Hematopoietic multipotent progenitor cell treated with erythropoietin and hydrocortisone succinate and interleukin-3 and kit ligand, for 15 days (in vitro differentiated cells): ENCODE measurements around the gene MYOZ1.
A peak's percentile ranks its signal among the peaks of the same experiment; 100 is the strongest.
"Not testable (repeated sequence)": the region's sequence is repeated elsewhere in the genome, so short reads cannot be mapped to it uniquely, and the experiment has no call there.

Experiments
- DNase-seq: peaks from one replicate; pipeline ENCODE4 v3.0.0-alpha.2; 2015; ENCODE audit warnings: low spot score

MYOZ1 gene

DNA sequence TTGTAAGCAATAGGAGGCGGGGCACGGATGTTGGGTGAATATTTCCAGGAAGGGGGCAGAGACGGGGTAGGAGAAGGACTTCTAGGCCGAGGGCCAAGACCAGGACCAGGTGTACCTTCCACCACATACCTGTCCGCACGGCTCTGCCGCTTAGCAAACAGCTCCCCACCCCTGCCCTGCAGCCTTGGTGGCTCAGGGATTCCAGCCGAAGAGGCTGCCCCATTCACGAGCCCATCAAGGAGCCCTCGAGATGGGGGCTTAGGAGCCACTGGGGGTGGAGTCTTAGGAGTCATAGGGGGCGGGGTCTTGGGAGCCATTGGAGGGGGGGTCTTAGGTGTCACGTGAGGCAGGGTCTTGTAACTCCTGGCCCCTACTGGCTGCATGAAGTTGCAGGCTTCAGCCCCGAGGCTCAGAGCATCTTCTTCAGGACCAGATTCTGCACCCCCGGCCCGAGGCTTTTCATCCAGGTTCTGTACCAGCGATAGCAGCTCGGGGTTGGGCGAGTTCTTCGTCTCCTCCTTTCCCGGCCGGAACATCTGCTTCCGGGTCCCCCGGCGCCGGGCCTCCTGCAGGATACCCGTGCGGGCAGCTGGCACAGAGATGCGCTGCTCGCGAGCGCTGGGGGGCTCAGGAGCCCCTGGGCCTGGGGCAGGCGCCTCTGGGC lies 6.1 kb upstream of the MYOZ1 start:
- DNase-seq = no peak

DNA sequence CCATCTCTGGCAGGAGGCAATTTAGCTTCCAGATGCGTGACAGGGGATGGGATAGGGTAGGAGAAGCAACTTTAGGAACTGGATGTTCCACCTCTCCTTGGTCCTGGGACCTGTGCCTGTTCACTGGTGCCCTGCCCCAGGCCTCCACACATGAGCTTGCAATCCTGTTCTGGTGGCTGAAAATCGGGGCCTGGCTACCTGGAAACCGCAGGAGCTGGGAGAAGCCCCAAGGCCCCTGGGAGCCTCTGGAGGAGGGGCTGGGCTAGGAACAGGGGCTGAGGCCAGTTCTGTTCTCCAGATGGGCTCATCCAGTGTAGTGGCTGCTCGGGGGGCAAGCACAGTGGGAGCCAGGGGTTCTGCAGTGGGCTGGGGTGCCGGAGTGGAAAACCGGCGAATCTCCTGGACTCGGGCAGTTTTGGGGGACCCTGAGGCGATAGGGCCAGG lies 5.3 kb upstream of the MYOZ1 start:
- no peak for DNase-seq

DNA sequence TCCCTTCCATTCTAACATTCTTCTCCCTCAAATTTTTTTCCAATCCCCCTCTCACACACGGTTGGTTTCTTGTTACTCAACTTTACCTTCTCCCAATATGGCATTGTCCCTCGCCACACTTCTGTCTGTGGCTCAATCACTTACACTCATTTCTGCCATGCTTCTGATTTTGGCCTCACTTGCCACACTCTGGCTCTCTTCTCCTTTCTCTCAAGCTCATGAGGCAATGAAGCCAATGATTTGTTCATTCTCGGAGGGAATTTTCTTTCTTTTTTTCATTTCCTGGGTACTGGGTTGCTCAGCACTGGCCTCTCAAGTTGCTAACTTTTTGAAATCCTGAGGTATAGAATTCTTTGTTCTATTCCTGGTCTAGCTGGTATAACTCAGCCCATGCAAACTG lies 4.0 kb upstream of the MYOZ1 start:
- no peak for DNase-seq

DNA sequence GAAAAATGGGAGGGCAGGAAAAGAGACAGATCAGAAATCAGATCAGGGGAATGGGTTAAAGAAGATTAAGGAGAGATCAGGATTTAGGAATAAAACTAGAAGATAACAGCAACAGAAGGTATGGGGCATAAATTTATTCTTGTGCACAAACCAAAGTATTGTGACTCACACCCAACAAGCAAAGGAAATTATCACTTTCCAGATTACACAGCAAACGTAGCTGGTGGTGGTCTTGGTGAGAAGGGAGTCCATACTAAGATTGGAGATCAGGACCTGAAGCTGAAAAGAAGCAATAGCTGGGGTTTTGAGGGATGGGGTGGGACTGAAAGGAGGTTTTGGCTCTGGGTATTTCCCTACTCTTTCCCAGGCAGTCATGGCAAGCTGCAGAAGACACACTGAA lies 3.5 kb upstream of the MYOZ1 start:
- no peak for DNase-seq

DNA sequence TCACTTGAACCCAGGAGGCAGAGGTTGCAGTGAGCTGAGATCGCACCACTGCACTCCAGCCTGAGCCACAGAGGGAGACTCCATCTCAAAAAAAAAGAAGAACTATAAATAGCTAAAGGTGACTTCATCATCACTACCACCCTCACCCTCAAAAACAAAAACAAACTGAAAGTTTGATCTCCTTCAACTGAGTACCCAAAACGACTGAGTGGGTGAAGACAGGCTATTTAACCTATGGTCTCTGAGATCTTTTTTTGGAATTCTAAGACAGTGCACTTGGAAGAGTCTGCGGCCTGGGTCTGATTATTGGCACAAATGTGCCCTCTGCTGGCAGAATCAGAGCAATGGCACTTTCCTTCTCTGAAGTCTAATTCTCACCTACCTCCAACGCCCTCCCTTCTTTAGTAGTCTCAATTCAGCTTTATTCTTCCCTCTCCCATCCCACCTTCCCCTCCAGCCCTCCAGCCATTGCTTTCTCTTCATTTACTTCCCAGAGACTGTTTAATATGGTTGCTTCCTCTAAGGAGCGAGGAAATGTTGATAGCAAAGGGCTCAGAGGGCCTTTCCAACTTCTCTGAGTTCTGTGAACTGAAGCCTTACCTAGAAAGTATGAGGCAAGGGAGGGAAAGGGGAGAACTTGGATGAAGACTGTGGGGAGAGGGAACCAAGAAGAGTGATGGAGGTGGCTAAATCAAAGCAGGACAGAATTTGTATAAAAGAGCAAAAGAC lies 2.9 kb upstream of the MYOZ1 start:
- peak; percentile 77 for DNase-seq

DNA sequence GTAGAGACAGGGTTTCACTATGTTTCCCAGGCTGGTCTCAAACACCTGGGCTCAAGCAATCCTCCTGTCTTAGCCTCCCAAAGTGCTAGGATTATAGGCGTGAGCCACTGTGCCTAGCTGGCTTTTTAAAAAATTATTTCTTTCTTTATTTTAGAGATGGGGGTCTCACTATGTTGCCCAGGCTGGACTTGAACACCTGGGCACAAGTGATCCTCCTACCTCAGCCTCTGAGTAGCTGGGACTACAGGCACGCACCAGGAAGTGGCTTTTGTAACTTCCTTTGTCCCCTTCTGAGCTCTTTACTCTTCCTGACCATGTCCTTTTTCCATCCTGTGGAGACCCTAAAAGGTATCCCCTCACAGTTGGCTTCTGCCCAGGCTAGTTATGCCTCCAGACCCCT lies 2.1 kb upstream of the MYOZ1 start:
- no peak for DNase-seq

DNA sequence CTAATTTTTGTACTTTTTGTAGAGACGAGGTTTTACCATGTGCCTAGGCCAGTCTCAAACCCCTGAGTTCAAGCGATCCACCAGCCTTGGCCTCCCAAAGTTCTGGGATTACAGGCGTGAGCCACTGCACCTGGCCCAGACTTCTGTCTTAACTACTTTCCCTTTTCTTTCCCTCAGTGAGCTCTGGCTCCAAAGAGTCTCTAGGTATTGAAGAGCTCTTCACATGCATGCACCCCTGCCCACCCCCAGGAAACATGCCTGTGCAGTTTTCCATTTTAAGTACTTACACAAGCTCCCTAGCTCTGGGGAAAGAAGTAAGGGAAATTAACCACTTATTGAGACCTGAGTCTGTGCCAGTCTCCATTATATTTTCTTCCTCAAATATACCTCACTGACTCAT lies 2.0 kb downstream of the MYOZ1 start:
- no peak for DNase-seq

DNA sequence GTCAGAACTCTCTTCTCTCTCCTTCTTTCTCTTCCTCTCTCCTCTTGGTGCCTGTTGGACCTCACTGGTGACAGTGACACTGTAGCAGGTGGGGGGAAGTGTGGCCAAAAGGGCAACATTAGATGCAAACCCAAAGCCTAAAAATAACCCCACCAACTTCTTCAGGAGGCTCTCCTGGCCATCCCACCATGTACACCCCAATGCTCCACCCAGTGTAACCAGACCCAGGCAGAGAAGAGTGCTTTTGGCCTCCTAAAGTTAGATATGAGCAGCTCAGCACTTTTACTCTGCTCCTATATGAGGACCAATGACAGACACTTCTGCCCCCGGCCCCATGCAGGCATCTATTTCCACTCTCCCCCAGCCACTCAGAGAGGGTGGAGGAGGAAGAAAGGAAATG lies 5.5 kb downstream of the MYOZ1 start:
- DNase-seq = no peak

DNA sequence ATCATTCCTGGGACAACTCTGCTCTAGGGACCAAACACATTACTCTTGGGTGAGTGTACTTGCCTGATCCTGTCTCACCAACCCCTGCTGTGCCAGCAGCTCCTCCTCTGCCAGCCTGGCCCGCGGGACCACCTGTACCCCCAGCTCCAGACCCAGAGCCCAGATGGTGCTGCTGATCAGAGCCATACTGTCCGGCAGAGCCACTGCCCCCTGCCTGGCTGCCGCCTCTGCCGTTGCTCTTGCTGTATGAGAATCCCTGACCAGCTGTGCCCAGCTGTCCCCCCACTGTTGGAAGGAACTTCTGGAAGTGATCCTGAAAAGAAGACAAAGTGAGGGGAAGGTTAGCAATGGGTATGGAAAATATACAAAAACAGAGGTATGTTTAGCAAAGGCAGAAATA lies 6.9 kb downstream of the MYOZ1 start:
- DNase-seq = no peak

DNA sequence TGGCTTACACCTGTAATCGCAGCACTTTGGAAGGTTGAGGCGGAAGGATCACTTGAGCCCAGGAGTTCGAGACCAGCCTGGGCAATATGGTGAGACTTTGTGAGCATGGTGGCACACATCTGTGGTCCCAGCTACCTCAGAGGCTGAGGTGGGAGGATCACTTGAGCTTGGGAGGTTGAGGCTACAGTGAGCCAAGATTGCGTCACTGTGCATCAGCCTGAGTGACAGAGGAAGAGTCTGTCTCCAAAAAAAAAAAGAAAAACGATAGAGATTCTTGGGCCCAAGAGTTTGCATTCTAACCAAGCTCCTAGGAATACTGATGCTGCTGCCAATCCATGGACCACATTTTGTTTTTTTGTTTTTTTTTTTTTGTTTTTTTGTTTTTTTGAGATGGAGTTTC lies 12.1 kb downstream of the MYOZ1 start:
- no peak for DNase-seq

DNA sequence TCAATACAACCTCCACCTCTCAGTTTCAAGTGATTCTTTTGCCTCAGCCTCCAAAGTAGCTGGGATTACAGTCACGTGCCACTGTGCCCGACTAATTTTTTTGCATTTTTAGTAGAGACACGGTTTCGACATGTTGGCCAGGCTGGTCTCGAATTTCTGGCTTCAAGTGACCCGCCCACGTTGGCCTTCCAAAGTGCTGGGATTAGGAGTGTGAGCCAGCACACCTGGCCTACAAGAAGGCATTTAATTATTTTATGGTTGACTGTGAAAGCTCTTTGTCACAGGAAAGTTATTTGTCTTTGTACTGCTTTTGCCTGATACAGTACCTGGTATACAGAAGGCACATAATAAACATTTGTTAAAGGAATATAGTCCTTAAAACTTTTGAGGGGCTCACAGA lies 12.9 kb downstream of the MYOZ1 start:
- no peak for DNase-seq

DNA sequence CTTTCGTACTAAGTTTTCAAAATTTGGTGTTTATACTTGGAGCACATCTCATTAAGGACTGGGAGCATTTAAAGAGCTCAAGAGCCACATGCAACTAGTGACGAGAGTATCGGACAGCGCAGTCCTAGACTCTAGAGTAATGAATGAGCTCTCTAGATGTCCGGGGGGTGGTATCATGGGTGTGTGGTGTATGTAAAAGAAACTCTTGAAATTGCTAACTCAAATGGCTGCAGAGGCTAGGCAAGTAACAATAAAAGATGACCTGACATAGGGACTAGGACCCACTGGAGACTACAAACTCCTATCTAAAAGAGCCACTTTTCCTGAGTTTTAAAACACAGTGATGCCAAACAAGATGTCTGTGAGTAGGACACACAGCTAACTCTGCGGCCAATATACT lies 14.0 kb downstream of the MYOZ1 start:
- no peak for DNase-seq

DNA sequence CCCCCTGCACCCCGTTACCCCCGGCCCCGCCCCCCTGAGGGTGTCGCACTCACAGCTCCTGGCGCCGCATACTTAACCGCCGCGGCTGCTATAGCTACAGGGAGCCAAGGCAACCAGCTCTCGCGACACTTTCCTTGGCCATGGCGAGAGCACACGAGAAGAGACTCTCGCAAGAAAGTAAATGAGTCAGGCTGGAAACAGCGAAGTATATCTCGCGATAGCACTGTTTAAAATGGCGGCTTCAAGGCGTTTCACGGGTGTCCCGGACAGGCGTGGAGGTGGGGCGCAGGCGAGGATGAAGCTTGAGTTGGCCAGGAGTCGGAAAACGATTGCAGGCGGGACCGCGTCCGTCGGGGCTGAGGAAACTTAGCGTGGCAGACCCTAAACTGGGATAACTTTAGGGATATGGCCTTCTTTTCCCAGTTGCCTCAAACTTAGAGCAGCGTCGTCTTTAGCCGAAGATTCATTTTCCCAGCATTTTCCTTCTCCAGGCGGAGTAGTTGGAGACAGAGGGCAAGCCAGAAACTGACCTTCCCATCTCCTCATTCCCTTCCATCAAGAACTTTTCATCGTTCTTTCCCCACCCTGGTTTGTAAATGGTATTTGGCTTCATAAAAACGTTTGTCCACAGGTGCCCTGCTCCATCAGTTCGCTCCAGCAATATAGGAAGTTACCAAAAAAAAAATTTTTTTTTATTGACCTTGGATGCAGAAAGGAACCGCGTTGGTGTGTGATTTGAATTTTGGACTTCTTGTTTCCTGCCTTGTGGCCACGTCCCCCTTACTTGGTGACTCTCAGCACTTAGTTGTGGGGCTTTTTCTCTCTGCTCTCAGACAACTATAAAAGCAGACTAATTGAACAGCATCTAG lies 15.2 kb downstream of the MYOZ1 start:
- DNase-seq = peak; percentile 98

DNA sequence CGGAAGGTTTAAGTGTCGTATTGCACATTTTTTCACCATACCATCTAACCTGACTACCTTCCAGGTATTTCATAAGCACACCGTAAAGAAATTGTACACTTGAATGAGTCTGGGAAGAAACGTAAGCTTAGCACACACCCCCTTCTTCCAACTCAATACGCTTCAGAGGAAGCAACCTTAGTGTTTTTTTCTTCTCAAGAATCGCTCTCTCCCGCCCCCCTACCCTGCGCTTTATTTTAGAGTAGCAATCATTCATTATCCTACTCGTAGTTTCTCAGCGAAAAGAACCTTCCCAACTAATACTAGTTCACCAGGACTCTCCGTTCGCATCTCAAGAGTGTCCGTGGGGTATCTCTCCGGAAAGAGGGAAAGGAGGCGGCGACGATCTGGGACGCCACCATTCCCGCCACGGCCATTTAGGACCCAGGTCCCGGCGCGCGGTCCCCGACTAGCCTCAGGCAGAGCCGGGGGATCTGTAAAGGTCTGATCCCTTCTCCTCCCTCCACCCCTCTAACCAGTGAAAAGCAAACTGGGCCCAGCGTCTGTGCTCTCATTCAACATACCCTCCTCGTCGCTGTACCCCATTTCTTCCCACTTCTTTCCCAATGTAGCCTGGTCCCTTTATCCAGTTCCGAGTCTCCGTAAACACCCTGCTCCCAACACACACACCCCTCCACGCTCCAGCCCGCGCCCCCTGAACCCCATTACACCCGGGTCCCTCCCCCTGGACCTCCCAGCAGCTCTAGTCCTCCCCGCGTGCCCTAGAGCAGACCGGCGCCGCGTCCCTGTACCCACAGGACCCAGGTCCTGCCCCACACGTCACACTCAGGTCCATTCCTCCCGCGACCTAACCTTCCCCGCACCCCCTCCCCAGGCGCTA lies 16.0 kb downstream of the MYOZ1 start:
- DNase-seq = peak; percentile 22

DNA sequence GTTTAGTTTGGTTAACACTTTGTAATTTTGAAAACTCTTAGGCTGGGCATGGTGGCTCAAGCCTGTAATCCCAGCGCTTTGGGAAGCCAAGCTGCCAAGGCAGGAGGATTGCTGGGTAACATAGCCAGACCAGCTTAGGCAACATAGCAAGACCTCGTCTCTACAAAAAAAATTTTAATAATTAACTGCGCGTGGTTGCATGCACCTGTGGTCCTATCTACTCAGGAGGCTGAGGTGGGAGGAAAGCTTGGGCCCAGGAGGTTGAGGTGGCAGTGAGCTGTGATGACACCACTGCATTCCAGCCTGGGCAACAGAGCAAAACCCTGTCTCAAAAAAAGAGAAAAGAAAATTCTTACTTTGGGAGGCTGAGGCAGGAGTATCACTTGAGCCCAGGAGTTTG lies 18.2 kb downstream of the MYOZ1 start:
- no peak for DNase-seq

DNA sequence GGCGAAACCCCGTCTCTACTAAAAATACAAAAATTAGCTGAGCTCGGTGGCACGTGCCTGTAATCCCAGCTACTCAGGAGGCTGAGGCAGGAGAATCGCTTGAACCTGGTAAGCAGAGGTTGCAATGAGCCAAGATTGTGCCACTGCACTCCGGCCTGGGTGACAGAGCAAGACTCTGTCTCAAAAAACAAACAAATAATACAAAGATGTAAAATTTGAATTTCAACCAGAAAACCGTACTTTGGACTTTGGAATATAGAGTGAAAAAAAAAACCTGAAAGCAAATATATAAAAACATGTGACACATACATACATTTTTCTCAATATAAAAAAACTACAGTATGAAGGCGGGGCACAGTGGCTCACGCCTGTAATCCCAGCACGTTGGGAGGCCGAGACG lies 20.3 kb downstream of the MYOZ1 start:
- DNase-seq = not testable (repeated sequence)

DNA sequence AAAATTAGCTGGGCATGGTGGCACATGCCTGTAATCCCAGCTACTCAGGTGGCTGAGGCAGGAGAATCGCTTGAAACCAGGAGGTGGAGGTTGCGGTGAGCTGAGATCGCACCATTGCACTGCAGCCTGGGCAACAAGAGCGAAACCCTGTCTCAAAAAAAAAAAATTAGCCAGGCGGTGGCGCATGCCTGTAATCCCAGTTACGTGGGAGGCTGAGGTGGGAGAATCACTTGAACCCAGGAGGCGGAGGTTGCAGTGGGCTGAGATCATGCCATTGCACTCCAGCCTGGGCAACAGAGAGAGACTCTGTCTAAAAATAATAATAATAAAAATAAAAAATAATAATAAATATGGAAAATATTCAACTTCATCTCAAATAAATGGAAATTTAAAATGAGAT lies 24.1 kb downstream of the MYOZ1 start:
- DNase-seq = not testable (repeated sequence)

DNA sequence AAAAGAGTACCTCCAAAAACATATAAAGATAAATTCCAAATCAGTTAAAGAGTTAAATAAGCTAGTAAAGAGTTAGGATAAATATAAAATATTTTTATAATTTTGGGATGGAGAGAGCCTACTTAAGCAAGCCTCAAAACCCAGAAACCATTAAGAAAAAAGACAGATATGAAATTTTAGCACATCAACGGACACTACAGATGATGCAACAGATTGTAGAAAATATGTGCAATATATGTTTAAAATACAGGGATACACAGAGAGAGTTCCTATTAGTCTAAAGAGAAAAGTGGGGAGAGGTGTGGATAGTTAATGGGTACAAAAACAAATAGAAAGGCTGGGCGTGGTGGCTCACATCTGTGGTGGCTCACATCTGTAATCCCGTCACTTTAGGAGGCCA lies 26.6 kb downstream of the MYOZ1 start:
- no peak for DNase-seq

DNA sequence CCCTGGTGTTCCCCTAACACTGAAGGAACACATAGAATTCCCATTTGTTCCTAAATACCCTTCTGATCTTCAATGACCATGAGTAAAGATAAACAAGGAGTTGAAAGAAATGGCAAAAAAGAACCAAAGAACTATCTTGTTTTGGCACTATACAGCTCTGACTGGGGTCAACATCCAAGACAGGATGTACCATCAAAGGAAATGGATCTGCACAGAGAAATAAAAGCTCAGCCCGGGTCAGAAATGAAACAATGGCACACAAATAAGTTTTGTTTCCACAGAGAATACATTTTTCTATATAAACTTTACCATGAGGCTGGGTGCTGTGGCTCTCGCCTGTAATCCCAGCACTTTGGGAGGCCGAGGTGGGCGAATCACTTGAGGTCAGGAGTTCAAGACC lies 32.2 kb downstream of the MYOZ1 start:
- no peak for DNase-seq

DNA sequence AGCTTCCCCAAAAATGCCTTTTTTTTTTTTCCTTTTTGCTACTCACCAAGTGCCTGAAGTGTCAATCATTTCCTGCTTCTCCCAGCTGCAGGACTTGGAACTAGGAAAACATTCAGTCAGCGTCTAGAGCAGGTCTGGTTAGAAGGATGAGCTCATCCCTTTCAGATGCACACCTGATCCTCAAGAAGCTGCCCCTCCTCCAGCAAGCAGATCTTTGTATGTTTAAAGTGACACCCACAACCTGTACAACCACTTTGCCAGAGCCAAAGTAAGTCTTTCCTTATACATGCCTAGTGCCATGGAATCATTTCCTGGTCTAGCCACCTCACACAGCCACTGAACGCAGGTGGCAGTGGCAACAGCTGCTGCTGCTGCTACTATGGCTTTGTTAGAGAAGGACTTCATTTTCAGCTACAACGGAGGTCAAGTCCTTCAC lies 39.8 kb downstream of the MYOZ1 start:
- DNase-seq = no peak

DNA sequence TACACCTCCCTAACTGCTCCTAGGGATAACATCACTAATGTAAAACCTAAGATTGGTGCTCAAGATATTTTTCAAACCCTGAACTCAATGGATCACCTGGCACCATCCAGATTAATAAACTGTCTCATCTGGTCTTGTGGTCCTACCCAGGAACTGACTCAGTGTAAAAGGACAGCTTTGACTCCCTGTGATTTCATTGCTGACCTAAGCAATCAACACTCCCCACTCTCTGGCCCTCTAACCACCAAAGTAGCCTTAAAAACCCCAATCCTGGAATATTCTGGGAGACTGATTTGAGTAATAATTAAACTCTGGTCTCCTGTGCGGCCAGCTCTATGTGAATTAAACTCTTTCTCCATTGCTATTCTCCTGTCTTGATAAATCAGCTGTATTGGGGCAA lies 43.9 kb downstream of the MYOZ1 start:
- DNase-seq = no peak

DNA sequence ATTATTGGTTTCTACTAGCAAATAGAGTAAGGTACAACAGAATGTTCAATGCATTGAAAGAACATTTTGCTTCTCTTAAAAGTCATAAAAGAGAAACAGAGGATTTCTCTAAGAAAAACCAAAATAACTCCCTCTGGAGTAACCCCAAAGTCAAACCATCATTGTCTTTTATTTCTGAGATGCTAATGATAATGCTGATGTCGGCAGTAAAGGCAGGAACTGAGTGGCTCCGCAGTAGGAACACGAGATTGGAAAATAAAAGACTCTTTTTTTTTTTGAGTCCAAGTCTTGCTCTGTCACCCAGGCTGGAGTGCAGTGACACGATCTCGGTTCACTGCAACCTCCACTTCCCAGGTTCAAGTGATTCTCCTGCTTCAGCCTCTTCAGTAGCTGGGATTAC lies 47.5 kb downstream of the MYOZ1 start:
- no peak for DNase-seq
